Suprapubic skin (tissue), 4 donors: Measurements from ENCODE around the gene ALAD. TPM values are rescaled to one million over a fixed set of nuclear protein-coding genes. Genes with fewer than 3 reads are reported as not detected.
"Not testable (repeated sequence)": the region's sequence is repeated elsewhere in the genome, so short reads cannot be mapped to it uniquely, and the experiment has no call there.

ENCODE experiments used
- DNase-seq, 2 donors: peaks; one replicate each; pipeline ENCODE4 v3.0.0-alpha.2; 2019; ENCODE audit warnings: low spot score in 2 of 2
- H3K27ac ChIP-seq: fragments of 200-600 bp; sonication (generic); one replicate; pipeline ENCODE4 v1.5.1; 2019
- H3K27me3 ChIP-seq: fragments of 200-600 bp; sonication (generic); one replicate; pipeline ENCODE4 v1.5.1; 2019
- H3K36me3 ChIP-seq: fragments of 200-600 bp; sonication (generic); one replicate; pipeline ENCODE4 v1.5.1; 2019
- H3K4me1 ChIP-seq: fragments of 200-600 bp; sonication (generic); one replicate; pipeline ENCODE4 v1.5.1; 2019
- H3K4me3 ChIP-seq: fragments of 200-600 bp; sonication (generic); one replicate; pipeline ENCODE4 v1.5.1; 2019; ENCODE audit warnings: mild to moderate bottlenecking
- H3K9me3 ChIP-seq: fragments of 200-600 bp; sonication (generic); one replicate; pipeline ENCODE4 v1.5.1; 2019
- CTCF ChIP-seq, 2 donors: fragments of 200-600 bp in 1 of 2; fragments of 450-650 bp in 1 of 2; sonication (generic) in 1 of 2; IDR thresholded peaks; one replicate each; pipeline ENCODE4 v1.5.1; 2016 to 2019; ENCODE audit warnings: antibody characterized with exemption in 2 of 2, mild to moderate bottlenecking in 1 of 2, moderate library complexity in 1 of 2
- EP300 ChIP-seq: sonication (generic); formaldehyde crosslinking; IDR thresholded peaks from one replicate; pipeline ENCODE4 v1.6.1; 2017; ENCODE audit warnings: antibody characterized with exemption
- POLR2A ChIP-seq, 2 donors: fragments of 450-650 bp; IDR thresholded peaks; one replicate each; pipeline ENCODE4 v1.6.1; 2017; ENCODE audit warnings: antibody characterized with exemption in 2 of 2, mild to moderate bottlenecking in 2 of 2, moderate library complexity in 2 of 2
- POLR2AphosphoS5 ChIP-seq, 3 donors: sonication (generic); formaldehyde crosslinking; IDR thresholded peaks; one replicate each; pipeline ENCODE4 v1.6.1; 2017; ENCODE audit warnings: antibody characterized with exemption in 3 of 3
- WGBS: methylation state at CpG from one replicate; pipeline ENCODE4 v1.1.5; 2018; 5-methylcytosine and 5-hydroxymethylcytosine counted together
- total RNA-seq, 4 donors: library from RNA; depleted of rRNA; stranded (reverse); fragments of >200 nt; gene quantifications; one replicate each; pipeline ENCODE4 v1.1.0, GENCODE V29; 2016

The ALAD gene
- total RNA-seq, 4 donors from 2014 or later = 47.1 to 66.6 (median 53.6) TPM

DNA sequence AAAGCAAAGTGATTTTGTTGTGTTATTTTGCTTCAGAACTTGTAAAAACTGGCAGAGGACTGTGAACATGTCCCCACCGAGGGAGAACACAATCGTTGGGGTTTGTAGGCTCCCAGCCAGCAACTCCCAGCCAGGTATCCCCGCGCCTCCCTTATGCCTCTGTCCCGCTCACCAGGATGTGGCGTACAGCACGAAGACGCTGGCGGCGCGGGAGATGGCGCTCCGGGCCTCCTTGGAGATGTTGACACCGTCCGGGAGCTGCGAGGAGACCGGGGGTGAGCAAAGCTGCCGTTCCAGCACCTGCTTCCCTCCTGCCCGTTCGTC is 8.8 kb upstream of the ALAD start:
- DNase-seq = no peak
- Histone ChIP-seq H3K4me1 (peaks cover 29% of the 10 kb centered on the region), H3K4me3 (peak overlapping the region; percentile 73), H3K9me3 (no peaks in the 10 kb centered on the region), H3K36me3 (peaks cover 17% of the 10 kb centered on the region), H3K27me3 (no peaks in the 10 kb centered on the region), H3K27ac (peak overlapping the region; percentile 95)
- WGBS = 0% methylated on average over 11 of the region's 20 CpGs
- no peak for TF ChIP-seq EP300
- TF ChIP-seq POLR2AphosphoS5 (IDR thresholded peaks at IDR 0.05) = no peak
- TF ChIP-seq POLR2A (IDR thresholded peaks at IDR 0.05) = no peak
- no peak for TF ChIP-seq CTCF (IDR thresholded peaks at IDR 0.05)

DNA sequence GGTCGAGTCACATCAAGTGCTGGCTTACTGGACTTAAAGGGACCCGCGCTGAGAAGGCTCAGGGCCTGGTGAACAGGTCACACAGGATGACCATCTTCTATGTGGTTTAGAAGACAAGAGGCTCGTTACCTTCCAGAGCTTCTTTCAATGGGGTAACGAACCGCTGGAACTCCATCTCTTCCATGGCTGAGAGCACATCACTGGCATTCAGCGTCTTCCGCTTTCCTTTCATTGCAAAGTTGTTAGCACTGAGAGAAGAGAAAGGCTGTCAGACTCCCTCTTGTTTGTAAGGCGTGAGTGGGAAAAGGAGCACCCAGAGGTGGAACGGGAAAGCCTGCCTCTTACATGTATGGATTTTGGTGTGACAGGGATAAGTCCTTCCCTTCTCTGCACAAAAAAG is 8.4 kb upstream of the ALAD start:
- peak overlapping the region; percentile 95 for H3K27ac ChIP-seq
- peaks cover 17% of the 10 kb centered on the region for H3K36me3 ChIP-seq
- DNase-seq = no peak
- no peaks in the 10 kb centered on the region for H3K27me3 ChIP-seq
- peak overlapping the region; percentile 73 for H3K4me3 ChIP-seq
- WGBS = 36% methylated on average over 10 of the region's 10 CpGs
- no peaks in the 10 kb centered on the region for H3K9me3 ChIP-seq
- peaks cover 29% of the 10 kb centered on the region for H3K4me1 ChIP-seq
- no peak for TF ChIP-seq POLR2AphosphoS5 (IDR thresholded peaks at IDR 0.05)

DNA sequence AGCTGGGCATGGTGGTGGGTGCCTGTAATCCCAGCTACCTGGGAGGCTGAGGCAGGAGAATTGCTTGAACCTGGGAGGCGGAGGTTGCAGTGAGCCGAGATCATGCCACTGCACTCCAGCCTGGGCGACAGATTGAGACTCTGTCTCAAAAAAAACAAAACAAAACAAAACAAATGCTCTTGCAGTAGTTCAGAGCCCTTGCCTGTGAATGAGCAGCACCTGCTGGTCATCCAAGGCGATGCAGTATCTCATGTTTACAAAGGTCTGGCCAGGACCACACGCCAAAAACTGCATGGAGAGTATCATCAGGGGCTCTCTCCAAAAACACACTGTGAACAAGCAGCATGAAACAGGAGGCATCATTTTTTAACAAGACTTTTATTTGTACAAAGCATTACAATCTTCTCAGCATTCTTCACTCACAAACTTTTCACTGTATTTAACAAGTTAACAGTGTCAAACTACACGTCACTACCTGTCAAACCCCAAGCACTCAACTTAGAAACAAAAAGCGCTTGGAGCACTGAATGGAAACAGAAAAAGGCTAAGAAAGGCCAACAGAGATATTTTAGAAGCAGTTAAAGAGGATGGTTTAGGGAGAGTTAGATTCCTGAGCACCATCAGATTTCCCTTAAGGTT is 5.9 kb upstream of the ALAD start:
- H3K27me3 ChIP-seq, DNase-seq, H3K9me3 ChIP-seq, H3K4me3 ChIP-seq: not testable (repeated sequence)
- Histone ChIP-seq H3K36me3 (peaks cover 17% of the 10 kb centered on the region), H3K4me1 (peaks cover 35% of the 10 kb centered on the region), H3K27ac (peak overlapping the region; percentile 38)
- peak; percentile 64 to 82 for TF ChIP-seq CTCF (IDR thresholded peaks at IDR 0.05)
- 25% methylated on average over 7 of the region's 7 CpGs for WGBS

DNA sequence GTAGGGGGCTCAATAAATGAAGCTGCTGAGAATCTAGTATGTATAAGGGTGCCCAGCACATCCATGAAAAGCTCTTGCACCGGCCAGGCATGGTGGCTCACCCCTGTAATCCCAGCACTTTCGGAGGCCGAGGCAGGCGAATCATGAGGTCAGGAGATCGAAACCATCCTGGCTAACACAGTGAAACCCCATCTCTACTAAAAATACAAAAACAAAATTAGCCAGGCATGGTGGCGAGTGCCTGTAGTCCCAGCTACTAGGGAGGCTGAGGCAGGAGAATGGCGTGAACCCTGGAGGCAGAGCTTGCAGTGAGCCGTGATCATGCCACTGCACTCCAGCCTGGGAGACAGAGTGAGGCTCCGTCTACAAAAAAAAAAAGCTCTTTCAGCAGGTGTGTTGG is 5.3 kb upstream of the ALAD start:
- DNase-seq, H3K4me3 ChIP-seq, H3K27me3 ChIP-seq, H3K9me3 ChIP-seq: not testable (repeated sequence)
- peaks cover 17% of the 10 kb centered on the region for H3K36me3 ChIP-seq
- WGBS = 85% methylated on average over 9 of the region's 9 CpGs
- H3K27ac ChIP-seq = peak overlapping the region; percentile 38
- peaks cover 35% of the 10 kb centered on the region for H3K4me1 ChIP-seq

GRCh38 chr9:113403646-113404045 is 2.6 kb upstream of the ALAD start:
- no peaks in the 10 kb centered on the region for H3K27me3 ChIP-seq
- no peak overlapping the region for H3K4me3 ChIP-seq
- H3K9me3 ChIP-seq = no peaks in the 10 kb centered on the region
- 75% methylated on average over 2 of the region's 2 CpGs for WGBS
- peaks cover 46% of the 10 kb centered on the region for H3K4me1 ChIP-seq
- no peak for TF ChIP-seq EP300
- TF ChIP-seq POLR2A (IDR thresholded peaks at IDR 0.05) = no peak
- TF ChIP-seq CTCF (IDR thresholded peaks at IDR 0.05) = no peak
- no peak for TF ChIP-seq POLR2AphosphoS5 (IDR thresholded peaks at IDR 0.05)
- H3K36me3 ChIP-seq = peaks cover 13% of the 10 kb centered on the region
- no peak for DNase-seq
- no peak overlapping the region for H3K27ac ChIP-seq

GRCh38 chr9:113399646-113400200 is 1.4 kb downstream of the ALAD start:
- H3K4me3 ChIP-seq = no peak overlapping the region
- no peak overlapping the region for H3K27ac ChIP-seq
- WGBS = 68% methylated on average over 3 of the region's 3 CpGs

More at GRCh38 chr9:113399646-113400200, 1.4 kb downstream of the ALAD start:
- TF ChIP-seq POLR2A (IDR thresholded peaks at IDR 0.05) (no peak), EP300 (no peak), POLR2AphosphoS5 (IDR thresholded peaks at IDR 0.05) (no peak), CTCF (IDR thresholded peaks at IDR 0.05) (no peak)
- DNase-seq = no peak
- Histone ChIP-seq H3K9me3 (no peaks in the 10 kb centered on the region), H3K4me1 (peaks cover 41% of the 10 kb centered on the region), H3K27me3 (no peaks in the 10 kb centered on the region), H3K36me3 (peaks cover 8% of the 10 kb centered on the region)
